GM23338 (cell line): ENCODE results near the gene POP4. TPM values are rescaled to one million over a fixed set of nuclear protein-coding genes. Genes with fewer than 3 reads are reported as not detected.

ENCODE experiments used
- ATAC-seq: fragments of 200-7000 bp; cut with Tn5 transposase; 3 replicates; pipeline ENCODE4 v1.9.1; 2020
- DNase-seq: peaks from one replicate; pipeline ENCODE4 v3.0.0-alpha.2; 2015; ENCODE audit warnings: low spot score
- H2AFZ ChIP-seq: fragments of 200-600 bp; sonication (generic); 2 replicates; pipeline ENCODE4 v1.8.0; 2016; ENCODE audit warnings: antibody characterized with exemption, mild to moderate bottlenecking, moderate library complexity
- H3F3A ChIP-seq: fragments of 200-600 bp; sonication (generic); replicated peaks from 2 replicates; pipeline ENCODE4 v1.8.0; 2017; ENCODE audit warnings: antibody characterized with exemption, mixed run types, low read depth
- H3K27ac ChIP-seq: fragments of 200-600 bp; sonication (generic); 2 replicates; pipeline ENCODE4 v1.6.1; 2016; ENCODE audit warnings: low read depth
- H3K27me3 ChIP-seq: fragments of 200-600 bp; sonication (generic); 2 replicates; pipeline ENCODE4 v1.8.0; 2016; ENCODE audit warnings: mild to moderate bottlenecking, mixed run types, moderate library complexity; ENCODE audit not compliant: insufficient read depth
- H3K36me3 ChIP-seq: fragments of 200-600 bp; sonication (generic); 2 replicates; pipeline ENCODE4 v1.8.0; 2016; ENCODE audit warnings: mild to moderate bottlenecking; ENCODE audit not compliant: insufficient read depth
- H3K4me1 ChIP-seq: fragments of 200-600 bp; sonication (generic); 2 replicates; pipeline ENCODE4 v1.8.0; 2016; ENCODE audit warnings: mild to moderate bottlenecking, moderate library complexity; ENCODE audit not compliant: insufficient read depth
- H3K4me2 ChIP-seq: fragments of 200-600 bp; sonication (generic); 2 replicates; pipeline ENCODE4 v1.7.1; 2017; ENCODE audit warnings: mixed run types
- H3K4me3 ChIP-seq: fragments of 200-600 bp; sonication (generic); 2 replicates; pipeline ENCODE4 v1.6.1; 2016; ENCODE audit warnings: mixed run types
- H3K79me2 ChIP-seq: fragments of 200-600 bp; sonication (generic); replicated peaks from 2 replicates; pipeline ENCODE4 v1.8.0; 2017; ENCODE audit warnings: mild to moderate bottlenecking; ENCODE audit not compliant: insufficient read depth
- H3K9me2 ChIP-seq: fragments of 200-600 bp; sonication (generic); 2 replicates; pipeline ENCODE4 v1.8.0; 2017; ENCODE audit not compliant: insufficient read depth
- H4K20me1 ChIP-seq: fragments of 200-600 bp; sonication (generic); replicated peaks from 2 replicates; pipeline ENCODE4 v1.8.0; 2017; ENCODE audit warnings: mild to moderate bottlenecking; ENCODE audit not compliant: insufficient read depth
- H3K27ac Mint-ChIP-seq: 2 replicates; pipeline ENCODE4 v1.8.0; 2020; ENCODE audit warnings: inconsistent platforms, mild to moderate bottlenecking, moderate library complexity, mixed read lengths
- H3K27me3 Mint-ChIP-seq: 3 replicates; pipeline ENCODE4 v1.8.0; 2022; ENCODE audit warnings: low read depth, mild to moderate bottlenecking, moderate library complexity, mixed read lengths, inconsistent platforms; ENCODE audit not compliant: insufficient read depth, poor library complexity
- H3K36me3 Mint-ChIP-seq: 3 replicates; pipeline ENCODE4 v1.8.0; 2021; ENCODE audit warnings: low read depth, mild to moderate bottlenecking, inconsistent platforms, moderate library complexity, mixed read lengths
- H3K4me1 Mint-ChIP-seq: 3 replicates; pipeline ENCODE4 v1.8.0; 2020; ENCODE audit warnings: mild to moderate bottlenecking, inconsistent platforms, mixed read lengths
- H3K4me3 Mint-ChIP-seq: 3 replicates; pipeline ENCODE4 v1.8.0; 2021; ENCODE audit warnings: moderate library complexity, mild to moderate bottlenecking, inconsistent platforms, mixed read lengths
- H3K9me3 Mint-ChIP-seq: 3 replicates; pipeline ENCODE4 v1.8.0; 2020; ENCODE audit warnings: moderate library complexity, mild to moderate bottlenecking, inconsistent platforms, mixed read lengths
- CREB1 ChIP-seq: fragments of 250-450 bp; sonication (Bioruptor Pico); IDR thresholded peaks from 2 replicates; pipeline ENCODE4 v1.5.0; 2020; ENCODE audit warnings: low read depth, mild to moderate bottlenecking, moderate library complexity
- CTCF ChIP-seq, 2 experiments: fragments of 200-600 bp in 1 of 2; sonication (generic) in 1 of 2; conservative IDR thresholded peaks; 2 replicates each; pipeline versions ENCODE4 v1.5.1 to v1.6.1; 2016 to 2017; ENCODE audit warnings: antibody characterized with exemption in 2 of 2, low read depth in 2 of 2, mild to moderate bottlenecking in 2 of 2, moderate library complexity in 1 of 2
- EZH2 ChIP-seq: fragments of 200-600 bp; sonication (generic); IDR thresholded peaks from one replicate; pipeline ENCODE4 v1.8.0; 2017; ENCODE audit warnings: antibody characterized with exemption, mild to moderate bottlenecking, low read depth; ENCODE audit not compliant: unreplicated experiment
- EZH2phosphoT487 ChIP-seq: fragments of 200-600 bp; sonication (generic); IDR thresholded peaks from one replicate; pipeline ENCODE4 v1.8.1; 2018; ENCODE audit warnings: antibody characterized with exemption; ENCODE audit not compliant: unreplicated experiment
- JUNB ChIP-seq: IDR thresholded peaks from one replicate; pipeline ENCODE4 v1.6.1; 2016; ENCODE audit warnings: antibody characterized with exemption; ENCODE audit not compliant: unreplicated experiment
- NANOG ChIP-seq: IDR thresholded peaks from 2 replicates; pipeline ENCODE4 v1.6.1; 2016; ENCODE audit warnings: antibody characterized with exemption, borderline replicate concordance
- POLR2AphosphoS5 ChIP-seq: IDR thresholded peaks from 2 replicates; pipeline ENCODE4 v1.6.1; 2016; ENCODE audit warnings: antibody characterized with exemption, low read depth
- REST ChIP-seq: IDR thresholded peaks from one replicate; pipeline ENCODE4 v1.6.1; 2018; ENCODE audit warnings: antibody characterized with exemption; ENCODE audit not compliant: unreplicated experiment
- STAT1 ChIP-seq: IDR thresholded peaks from one replicate; pipeline ENCODE4 v1.6.1; 2016; ENCODE audit warnings: antibody characterized with exemption; ENCODE audit not compliant: unreplicated experiment
- ZNF462 ChIP-seq: fragments of 250-450 bp; sonication (Bioruptor Pico); IDR thresholded peaks from 2 replicates; pipeline ENCODE4 v1.5.0; 2020; ENCODE audit warnings: mild to moderate bottlenecking, moderate library complexity
- polyA plus RNA-seq: library from polyadenylated mRNA; unstranded; fragments of >200 nt; fragmentation: Nextera tagmentation; extraction: Ambion mirVana; gene quantifications from 2 replicates; pipeline ENCODE4 v1.2.1, GENCODE V29; 2016
- total RNA-seq: library from RNA; depleted of rRNA; stranded (reverse); fragments of >200 nt; shearing (Covaris generic); gene quantifications from 2 replicates; pipeline ENCODE4 v1.2.3, GENCODE V29; 2014

The POP4 gene
- total and polyA plus RNA-seq, 2 experiments from 2014 or later: 37.2 to 58.3 TPM

- no peak for TF ChIP-seq EZH2
- no peak for TF ChIP-seq STAT1
- TF ChIP-seq CREB1 (CRISPR knock-in tag): no peak
- TF ChIP-seq CTCF (conservative IDR thresholded peaks at IDR 0.05; ENCODE audit: low read depth in 2 of 2): no peak
- no peak for TF ChIP-seq REST
Measured at GRCh38 chr19:29560313-29561075, 45.6 kb upstream of the POP4 start (continued).

- peaks cover 6% of the 10 kb centered on the region for H3K4me1 Mint-ChIP-seq
- Histone ChIP-seq H3K4me3 (no peak overlapping the region), H2AFZ (no peak overlapping the region), H4K20me1 (no peaks in the 10 kb centered on the region), H3K36me3 (no peaks in the 10 kb centered on the region), H3K27ac (no peak overlapping the region), H3K4me2 (no peak overlapping the region), H3K27me3 (no peaks in the 10 kb centered on the region), H3F3A (no peaks in the 10 kb centered on the region), H3K79me2 (no peaks in the 10 kb centered on the region), H3K4me1 (no peaks in the 10 kb centered on the region), H3K9me2 (no peaks in the 10 kb centered on the region)
- no peak for DNase-seq
- no peak overlapping the region for H3K4me3 Mint-ChIP-seq
- no peak for ATAC-seq
- peaks cover 3% of the 10 kb centered on the region; the same call in 1 of the 3 replicates for H3K36me3 Mint-ChIP-seq
- H3K27me3 Mint-ChIP-seq: peaks cover 4% of the 10 kb centered on the region
- H3K9me3 Mint-ChIP-seq: peaks cover 37% of the 10 kb centered on the region
- no peak overlapping the region for H3K27ac Mint-ChIP-seq
- TF ChIP-seq POLR2AphosphoS5 (no peak), CREB1 (CRISPR knock-in tag) (no peak), STAT1 (no peak), ZNF462 (CRISPR knock-in tag) (no peak), NANOG (no peak), EZH2 (no peak), CTCF (conservative IDR thresholded peaks at IDR 0.05; ENCODE audit: low read depth in 2 of 2) (no peak), EZH2phosphoT487 (no peak), JUNB (no peak)
Measured at GRCh38 chr19:29561601-29562000, 44.5 kb upstream of the POP4 start.
